ENCODE data around the gene UCMA. TPM values are rescaled to one million over a fixed set of nuclear protein-coding genes. Genes with fewer than 3 reads are reported as not detected.
"Not testable (repeated sequence)": the region's sequence is repeated elsewhere in the genome, so short reads cannot be mapped to it uniquely, and the experiment has no call there.

The UCMA gene
- total RNA-seq, 1 experiment from 2014 or later: not detected

DNA sequence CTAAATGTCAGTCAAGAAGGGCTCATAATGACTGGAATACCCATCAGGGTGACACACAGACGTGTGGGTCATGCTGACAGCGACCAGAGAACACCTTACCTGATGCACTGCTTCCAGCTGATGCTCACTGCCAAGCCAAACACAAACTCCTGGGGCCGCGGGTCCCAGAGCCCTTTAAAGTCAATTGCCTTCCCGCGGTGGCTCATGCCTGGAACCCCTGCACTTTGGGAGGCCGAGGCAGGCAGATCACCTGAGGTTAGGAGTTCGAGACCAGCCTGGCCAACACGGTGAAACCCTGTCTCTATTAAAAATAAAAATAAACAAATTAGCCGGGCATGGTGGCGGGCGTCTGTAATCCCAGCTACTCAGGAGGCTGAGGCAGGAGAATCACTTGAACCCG, 562 bp upstream of the UCMA start:
- H3K27me3 ChIP-seq (ENCODE audit: insufficient read depth, low read length): not testable (repeated sequence)

DNA sequence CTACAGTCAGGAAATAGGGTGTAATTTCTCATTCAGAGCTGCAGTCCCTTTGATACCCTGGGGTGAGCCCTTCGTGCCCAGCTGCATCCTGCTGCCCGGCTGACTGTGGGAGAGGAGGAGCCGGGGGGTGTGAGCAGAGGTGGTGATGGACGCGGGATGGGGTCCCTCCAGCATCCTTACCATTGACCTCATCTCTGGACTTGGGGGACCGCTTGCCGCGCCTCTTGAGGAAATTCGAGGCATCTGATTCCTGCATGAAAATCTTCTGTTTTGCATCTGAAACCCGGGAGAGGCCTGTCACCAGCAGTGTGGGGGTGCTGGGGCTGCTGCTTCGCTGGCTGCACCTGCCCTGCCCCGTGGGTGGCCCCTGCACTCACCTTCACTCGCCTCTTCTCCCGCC, 816 bp downstream of the UCMA start:
- Histone ChIP-seq H3K27me3 (ENCODE audit: insufficient read depth, low read length) (no peaks in the 10 kb centered on the region), H3K9ac (ENCODE audit: low read length) (no peak overlapping the region), H4K20me1 (ENCODE audit: insufficient read depth) (no peaks in the 10 kb centered on the region), H3K9me3 (ENCODE audit: control insufficient read depth in 1 of 2, insufficient read depth in 1 of 2, low read depth in 1 of 2, low read length in 2 of 2) (no peaks in the 10 kb centered on the region), H3K4me2 (ENCODE audit: low read length) (no peak overlapping the region), H3K36me3 (ENCODE audit: control insufficient read depth in 1 of 2, insufficient read depth in 2 of 2, low read length in 2 of 2) (no peaks in the 10 kb centered on the region), H2AFZ (ENCODE audit: low read depth, low read length, poor library complexity, severe bottlenecking) (no peak overlapping the region), H3K4me3 (replicated peaks in 1 of 2; ENCODE audit: low read depth in 1 of 2, low read length in 2 of 2) (no peak overlapping the region), H3K27ac (ENCODE audit: low read depth, low read length) (no peak overlapping the region), H3K9me2 (ENCODE audit: insufficient read depth) (no peaks in the 10 kb centered on the region), H3K79me2 (ENCODE audit: insufficient read depth, low read length) (no peaks in the 10 kb centered on the region), H3K4me1 (ENCODE audit: control insufficient read depth in 1 of 2, insufficient read depth in 2 of 2, low read length in 2 of 2) (no peaks in the 10 kb centered on the region)
- no TSS peak for BruUV-seq (replicated peaks)
- RAD21 ChIA-PET (ENCODE audit: low non-redundant PET in 1 of 2, low total read pairs in 2 of 2, uncharacterized antibody in 2 of 2, unreplicated experiment in 2 of 2): no interaction called here
- intact Hi-C loops (cut with micrococcal nuclease): no loop called here
- no peak for TF ChIP-seq SRF (IDR thresholded peaks at IDR 0.05; ENCODE audit: low read depth)
- no peak for TF ChIP-seq ZFX (IDR thresholded peaks at IDR 0.05)
- TF ChIP-seq EGR1 (IDR thresholded peaks at IDR 0.05; ENCODE audit: low read depth): no peak
- TF ChIP-seq, protein P1, sequence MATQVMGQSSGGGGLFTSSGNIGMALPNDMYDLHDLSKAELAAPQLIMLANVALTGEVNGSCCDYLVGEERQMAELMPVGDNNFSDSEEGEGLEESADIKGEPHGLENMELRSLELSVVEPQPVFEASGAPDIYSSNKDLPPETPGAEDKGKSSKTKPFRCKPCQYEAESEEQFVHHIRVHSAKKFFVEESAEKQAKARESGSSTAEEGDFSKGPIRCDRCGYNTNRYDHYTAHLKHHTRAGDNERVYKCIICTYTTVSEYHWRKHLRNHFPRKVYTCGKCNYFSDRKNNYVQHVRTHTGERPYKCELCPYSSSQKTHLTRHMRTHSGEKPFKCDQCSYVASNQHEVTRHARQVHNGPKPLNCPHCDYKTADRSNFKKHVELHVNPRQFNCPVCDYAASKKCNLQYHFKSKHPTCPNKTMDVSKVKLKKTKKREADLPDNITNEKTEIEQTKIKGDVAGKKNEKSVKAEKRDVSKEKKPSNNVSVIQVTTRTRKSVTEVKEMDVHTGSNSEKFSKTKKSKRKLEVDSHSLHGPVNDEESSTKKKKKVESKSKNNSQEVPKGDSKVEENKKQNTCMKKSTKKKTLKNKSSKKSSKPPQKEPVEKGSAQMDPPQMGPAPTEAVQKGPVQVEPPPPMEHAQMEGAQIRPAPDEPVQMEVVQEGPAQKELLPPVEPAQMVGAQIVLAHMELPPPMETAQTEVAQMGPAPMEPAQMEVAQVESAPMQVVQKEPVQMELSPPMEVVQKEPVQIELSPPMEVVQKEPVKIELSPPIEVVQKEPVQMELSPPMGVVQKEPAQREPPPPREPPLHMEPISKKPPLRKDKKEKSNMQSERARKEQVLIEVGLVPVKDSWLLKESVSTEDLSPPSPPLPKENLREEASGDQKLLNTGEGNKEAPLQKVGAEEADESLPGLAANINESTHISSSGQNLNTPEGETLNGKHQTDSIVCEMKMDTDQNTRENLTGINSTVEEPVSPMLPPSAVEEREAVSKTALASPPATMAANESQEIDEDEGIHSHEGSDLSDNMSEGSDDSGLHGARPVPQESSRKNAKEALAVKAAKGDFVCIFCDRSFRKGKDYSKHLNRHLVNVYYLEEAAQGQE (IDR thresholded peaks at IDR 0.05; ENCODE audit: low read depth): no peak
- no peak for TF ChIP-seq CEBPB (IDR thresholded peaks at IDR 0.05; ENCODE audit: low read depth)
- TF ChIP-seq FOSL1 (IDR thresholded peaks at IDR 0.05; ENCODE audit: low read depth): no peak
- TF ChIP-seq, protein P2, sequence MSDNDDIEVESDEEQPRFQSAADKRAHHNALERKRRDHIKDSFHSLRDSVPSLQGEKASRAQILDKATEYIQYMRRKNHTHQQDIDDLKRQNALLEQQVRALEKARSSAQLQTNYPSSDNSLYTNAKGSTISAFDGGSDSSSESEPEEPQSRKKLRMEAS (IDR thresholded peaks at IDR 0.05): no peak
- TF ChIP-seq, protein P3, sequence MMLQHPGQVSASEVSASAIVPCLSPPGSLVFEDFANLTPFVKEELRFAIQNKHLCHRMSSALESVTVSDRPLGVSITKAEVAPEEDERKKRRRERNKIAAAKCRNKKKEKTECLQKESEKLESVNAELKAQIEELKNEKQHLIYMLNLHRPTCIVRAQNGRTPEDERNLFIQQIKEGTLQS (IDR thresholded peaks at IDR 0.05): no peak
- no peak for TF ChIP-seq POLR2A (IDR thresholded peaks at IDR 0.05; ENCODE audit: borderline replicate concordance, extremely low read depth, insufficient read depth, insufficient read length)
- no peak for TF ChIP-seq JUND (IDR thresholded peaks at IDR 0.05)
- TF ChIP-seq TCF7L2 (IDR thresholded peaks at IDR 0.05; ENCODE audit: borderline replicate concordance, extremely low read depth, insufficient read depth, insufficient read length): no peak
- no peak for TF ChIP-seq EZH2 (IDR thresholded peaks at IDR 0.05)
- TF ChIP-seq RAD21 (IDR thresholded peaks at IDR 0.05; ENCODE audit: low read depth): no peak
- no peak for TF ChIP-seq EZH2phosphoT487 (IDR thresholded peaks at IDR 0.05; ENCODE audit: borderline replicate concordance)
- TF ChIP-seq SIN3A (IDR thresholded peaks at IDR 0.05; ENCODE audit: low read depth): no peak
- POLR2A ChIA-PET: no interaction called here
- CTCF ChIA-PET: no interaction called here
- DNase-seq (ENCODE audit: low read depth, low spot score): no peak
- no peak for ATAC-seq

More for the DNA sequence above, 562 bp upstream of the UCMA start:
- H2AFZ ChIP-seq (ENCODE audit: low read depth, low read length, poor library complexity, severe bottlenecking); H3K9ac ChIP-seq (ENCODE audit: low read length); H3K4me1 ChIP-seq (ENCODE audit: control insufficient read depth in 1 of 2, insufficient read depth in 2 of 2, low read length in 2 of 2); H3K9me3 ChIP-seq (ENCODE audit: control insufficient read depth in 1 of 2, insufficient read depth in 1 of 2, low read depth in 1 of 2, low read length in 2 of 2); POLR2A ChIA-PET; intact Hi-C loops (cut with micrococcal nuclease); H3K4me3 ChIP-seq (replicated peaks in 1 of 2; ENCODE audit: low read depth in 1 of 2, low read length in 2 of 2); DNase-seq (ENCODE audit: low read depth, low spot score); H3K4me2 ChIP-seq (ENCODE audit: low read length); BruUV-seq (replicated peaks); CTCF ChIA-PET; H4K20me1 ChIP-seq (ENCODE audit: insufficient read depth); RAD21 ChIA-PET (ENCODE audit: low non-redundant PET in 1 of 2, low total read pairs in 2 of 2, uncharacterized antibody in 2 of 2, unreplicated experiment in 2 of 2); H3K79me2 ChIP-seq (ENCODE audit: insufficient read depth, low read length); H3K9me2 ChIP-seq (ENCODE audit: insufficient read depth); ATAC-seq; H3K36me3 ChIP-seq (ENCODE audit: control insufficient read depth in 1 of 2, insufficient read depth in 2 of 2, low read length in 2 of 2); H3K27ac ChIP-seq (ENCODE audit: low read depth, low read length): not testable (repeated sequence)

Data from HCT116 (cell line).